Stomach (tissue), 9 donors: ENCODE results near the gene EMX1. TPM values are rescaled to one million over a fixed set of nuclear protein-coding genes. Genes with fewer than 3 reads are reported as not detected.

Experiments used
- DNase-seq, 2 donors: peaks; one replicate each; pipeline versions ENCODE4 v3.0.0 to v3.0.0-alpha.2; 2013 to 2019
- H3K27ac ChIP-seq, 5 donors: fragments of 200-600 bp in 4 of 5; sonication (generic) in 4 of 5; one replicate each; pipeline ENCODE4 v1.5.1; 2013 to 2019; ENCODE audit warnings: mild to moderate bottlenecking in 1 of 5, moderate library complexity in 1 of 5
- H3K27me3 ChIP-seq, 3 donors: fragments of 200-600 bp; sonication (generic); one replicate each; pipeline ENCODE4 v1.5.1; 2017 to 2019; ENCODE audit warnings: mixed run types in 1 of 3
- H3K36me3 ChIP-seq, 4 donors: fragments of 200-600 bp; sonication (generic); 1 replicate in 3 of 4; 2 replicates in 1 of 4; pipeline ENCODE4 v1.5.1; 2016 to 2019
- H3K4me1 ChIP-seq, 4 donors: fragments of 200-600 bp; sonication (generic); one replicate each; pipeline ENCODE4 v1.5.1; 2016 to 2019
- H3K4me3 ChIP-seq, 4 donors: fragments of 200-600 bp; sonication (generic) in 3 of 4; one replicate each; pipeline ENCODE4 v1.5.1; 2016 to 2019; ENCODE audit warnings: mild to moderate bottlenecking in 1 of 4
- H3K9me3 ChIP-seq, 4 donors: fragments of 200-600 bp; sonication (generic); one replicate each; pipeline ENCODE4 v1.5.1; 2016 to 2019
- CTCF ChIP-seq, 7 experiments: fragments of 450-650 bp in 4 of 7; fragments of 200-600 bp in 3 of 7; sonication (generic) in 3 of 7; IDR thresholded peaks; one replicate each; pipeline ENCODE4 v1.5.1; 2016 to 2019; ENCODE audit warnings: antibody characterized with exemption in 7 of 7, control low read depth in 2 of 7, mild to moderate bottlenecking in 1 of 7
- EP300 ChIP-seq: sonication (generic); formaldehyde crosslinking; IDR thresholded peaks from one replicate; pipeline ENCODE4 v1.6.1; 2017; ENCODE audit warnings: antibody characterized with exemption
- POLR2A ChIP-seq, 4 donors: fragments of 450-650 bp; IDR thresholded peaks; one replicate each; pipeline ENCODE4 v1.6.1; 2016; ENCODE audit warnings: antibody characterized with exemption in 4 of 4, control low read depth in 2 of 4, mild to moderate bottlenecking in 1 of 4, moderate library complexity in 1 of 4
- POLR2AphosphoS5 ChIP-seq, 3 donors: sonication (generic); formaldehyde crosslinking; IDR thresholded peaks; one replicate each; pipeline ENCODE4 v1.6.1; 2016; ENCODE audit warnings: antibody characterized with exemption in 3 of 3
- WGBS, 5 donors: extraction: QIAGEN DNeasy Blood & Tissue Kit in 3 of 5; methylation state at CpG; one replicate each; pipeline versions ENCODE4 v1.1.5 to v1.1.7; 2013 to 2018; 5-methylcytosine and 5-hydroxymethylcytosine counted together
- intact Hi-C: fragments of 100-400 bp; cut with DNase I; formaldehyde crosslinking; loops from one replicate; pipeline ENCODE4 v1.15.1; 2023; ENCODE audit warnings: low total_unique reads
- polyA plus RNA-seq, 3 donors: library from polyadenylated mRNA; stranded (reverse); fragments of 200-250 nt; gene quantifications; one replicate each; pipeline ENCODE4 v1.2.3, GENCODE V29; 2013
- total RNA-seq, 5 donors: library from RNA; depleted of rRNA; stranded (reverse); fragments of >200 nt; gene quantifications; one replicate each; pipeline versions ENCODE4 v1.1.0 to v1.2.3, GENCODE V29; 2014 to 2016
- donor health status: healthy with polysubstance abuse.
- donor health status: Bipolar disorder and iron deficiency.
- donor health status: healthy.

The EMX1 gene
- total and polyA plus RNA-seq, 8 donors = 0.18 to 32.1 (median 0.62) TPM; not detected in 5

DNA sequence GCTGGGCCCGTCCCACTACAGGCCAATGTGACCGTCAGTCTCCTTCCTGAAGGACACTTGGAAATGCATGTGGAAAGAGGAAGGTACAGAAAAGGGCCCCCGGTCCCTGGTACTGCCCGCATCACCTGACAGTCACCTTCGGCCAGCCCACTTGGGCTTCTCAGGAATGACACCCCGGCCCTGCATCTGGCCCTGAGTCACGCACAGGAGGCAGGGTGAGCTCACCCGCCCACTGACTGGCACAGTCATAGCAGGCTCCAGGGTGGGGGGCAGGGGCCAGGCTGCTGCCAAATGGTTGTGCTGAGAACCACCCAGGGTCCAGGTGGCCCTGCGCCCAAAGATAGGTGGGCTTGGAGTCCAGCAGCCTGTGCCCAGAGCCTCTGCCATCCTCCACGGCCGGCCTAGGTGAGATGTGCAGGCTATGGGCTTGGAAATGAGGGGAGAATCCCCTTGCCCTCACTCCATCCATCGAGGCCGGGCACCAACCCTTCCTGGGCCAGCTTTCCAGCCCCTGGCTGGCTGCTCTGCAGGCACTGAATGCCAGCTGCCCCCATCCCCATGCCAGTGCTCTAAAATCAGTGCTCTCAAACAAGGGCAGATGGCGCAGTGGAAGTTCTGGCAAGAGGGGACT is 14.1 kb downstream of the EMX1 start:
- no peaks in the 10 kb centered on the region for H3K9me3 ChIP-seq
- WGBS, 5 donors = 84 to 92% (median 90%) methylated on average over 8 to 14 of the region's 14 CpGs
- no peak for TF ChIP-seq EP300
- no peak for TF ChIP-seq POLR2AphosphoS5 (IDR thresholded peaks at IDR 0.05)
- no peak for TF ChIP-seq CTCF (IDR thresholded peaks at IDR 0.05)
- TF ChIP-seq POLR2A (IDR thresholded peaks at IDR 0.05) = no peak
- no peak for DNase-seq
- no peaks in the 10 kb centered on the region for H3K36me3 ChIP-seq
- peaks cover 12 to 92% (median 40%) of the 10 kb centered on the region in 3 donors for H3K27me3 ChIP-seq
- no peak overlapping the region for H3K27ac ChIP-seq
- H3K4me1 ChIP-seq = peaks cover 0 to 3% (median under 1%) of the 10 kb centered on the region in 4 donors
- intact Hi-C loops = no loop called here
- no peak overlapping the region for H3K4me3 ChIP-seq

GRCh38 chr2:72932045-72932740 is 14.9 kb downstream of the EMX1 start:
- peaks cover 9 to 84% (median 32%) of the 10 kb centered on the region in 3 donors for H3K27me3 ChIP-seq
- no peaks in the 10 kb centered on the region for H3K36me3 ChIP-seq
- no peak overlapping the region for H3K4me3 ChIP-seq
- H3K4me1 ChIP-seq = peaks cover 0 to 11% (median 2%) of the 10 kb centered on the region in 4 donors
- H3K27ac ChIP-seq = no peak overlapping the region
- no peaks in the 10 kb centered on the region for H3K9me3 ChIP-seq
- WGBS, 5 donors = 56 to 70% (median 59%) methylated on average over 5 of the region's 5 CpGs
- intact Hi-C loops = no loop called here
- no peak for TF ChIP-seq EP300
- no peak for TF ChIP-seq POLR2A (IDR thresholded peaks at IDR 0.05)
- TF ChIP-seq POLR2AphosphoS5 (IDR thresholded peaks at IDR 0.05) = no peak
- TF ChIP-seq CTCF (IDR thresholded peaks at IDR 0.05) = no peak
- DNase-seq = no peak

DNA sequence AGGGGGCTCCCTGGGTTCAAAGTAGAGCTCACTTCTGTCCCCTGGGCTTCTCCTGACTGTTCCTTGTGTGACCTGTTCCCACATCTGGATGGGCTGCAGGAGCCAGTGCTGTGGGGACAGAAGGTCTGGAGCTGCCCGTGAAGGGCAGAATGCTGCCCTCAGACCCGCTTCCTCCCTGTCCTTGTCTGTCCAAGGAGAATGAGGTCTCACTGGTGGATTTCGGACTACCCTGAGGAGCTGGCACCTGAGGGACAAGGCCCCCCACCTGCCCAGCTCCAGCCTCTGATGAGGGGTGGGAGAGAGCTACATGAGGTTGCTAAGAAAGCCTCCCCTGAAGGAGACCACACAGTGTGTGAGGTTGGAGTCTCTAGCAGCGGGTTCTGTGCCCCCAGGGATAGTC is 15.5 kb downstream of the EMX1 start:
- H3K9me3 ChIP-seq = no peaks in the 10 kb centered on the region
- DNase-seq = no peak
- intact Hi-C loops = no loop called here
- no peaks in the 10 kb centered on the region for H3K36me3 ChIP-seq
- no peak for TF ChIP-seq EP300
- TF ChIP-seq POLR2AphosphoS5 (IDR thresholded peaks at IDR 0.05) = no peak
- no peak for TF ChIP-seq POLR2A (IDR thresholded peaks at IDR 0.05)
- no peak for TF ChIP-seq CTCF (IDR thresholded peaks at IDR 0.05)
- WGBS, 5 donors = 80 to 92% (median 89%) methylated on average over 1 to 4 of the region's 4 CpGs
- peaks cover 3 to 78% (median 26%) of the 10 kb centered on the region in 3 donors for H3K27me3 ChIP-seq
- H3K4me3 ChIP-seq = no peak overlapping the region
- peaks cover 0 to 13% (median 2%) of the 10 kb centered on the region in 4 donors for H3K4me1 ChIP-seq
- no peak overlapping the region for H3K27ac ChIP-seq

- H3K4me1 ChIP-seq = peaks cover 0 to 13% (median 2%) of the 10 kb centered on the region in 4 donors
- TF ChIP-seq POLR2A (IDR thresholded peaks at IDR 0.05) (no peak), CTCF (IDR thresholded peaks at IDR 0.05) (no peak)
- WGBS, 5 donors = 80 to 94% (median 91%) methylated on average over 4 to 5 of the region's 5 CpGs
- H3K36me3 ChIP-seq = no peaks in the 10 kb centered on the region
- H3K27ac ChIP-seq = no peak overlapping the region
- intact Hi-C loops = no loop called here
- no peak for DNase-seq
- no peak overlapping the region for H3K4me3 ChIP-seq
- H3K9me3 ChIP-seq = no peaks in the 10 kb centered on the region
- H3K27me3 ChIP-seq = peaks cover 0 to 74% (median 22%) of the 10 kb centered on the region in 3 donors
Measured at GRCh38 chr2:72933207-72933606, 15.9 kb downstream of the EMX1 start.
